Measurements from ENCODE around the gene NBEAL2.
A peak's percentile ranks its signal among the peaks of the same experiment; 100 is the strongest.

The NBEAL2 gene

GRCh38 chr3:47007482-47008233 lies 28.2 kb downstream of the NBEAL2 start:
- DNase-seq: no peak
- Histone ChIP-seq H3K27me3 (replicated peaks) (no peaks in the 10 kb centered on the region), H3K27ac (no peak overlapping the region), H3K4me3 (ENCODE audit: low read depth, low read length) (no peak overlapping the region), H3K36me3 (replicated peaks) (peaks cover 2% of the 10 kb centered on the region)
- no peak for TF ChIP-seq CTCF (IDR thresholded peaks at IDR 0.05; ENCODE audit: low read depth, low read length, missing control alignments)
- in situ Hi-C loops (cut with HindIII; ENCODE audit: low pct_ligation_motif_present, low sequenced_read_pairs): no loop called here

GRCh38 chr3:47008234-47008796 lies 28.8 kb downstream of the NBEAL2 start:
- no peaks in the 10 kb centered on the region for H3K27me3 ChIP-seq (replicated peaks)
- no peak overlapping the region for H3K4me3 ChIP-seq (ENCODE audit: low read depth, low read length)
- no peak for DNase-seq
- peaks cover 2% of the 10 kb centered on the region for H3K36me3 ChIP-seq (replicated peaks)
- in situ Hi-C loops (cut with HindIII; ENCODE audit: low pct_ligation_motif_present, low sequenced_read_pairs): no loop called here
- TF ChIP-seq CTCF (IDR thresholded peaks at IDR 0.05; ENCODE audit: low read depth, low read length, missing control alignments): no peak
- no peak overlapping the region for H3K27ac ChIP-seq

- H3K27me3 ChIP-seq (replicated peaks): no peaks in the 10 kb centered on the region
- no peak overlapping the region for H3K27ac ChIP-seq
- peaks cover 2% of the 10 kb centered on the region for H3K36me3 ChIP-seq (replicated peaks)
- in situ Hi-C loops (cut with HindIII; ENCODE audit: low pct_ligation_motif_present, low sequenced_read_pairs): no loop called here
- no peak for TF ChIP-seq CTCF (IDR thresholded peaks at IDR 0.05; ENCODE audit: low read depth, low read length, missing control alignments)
- no peak for DNase-seq
- peak overlapping the region; percentile 62 for H3K4me3 ChIP-seq (ENCODE audit: low read depth, low read length)
Observed at GRCh38 chr3:47008851-47009224, 29.4 kb downstream of the NBEAL2 start.

GRCh38 chr3:47009225-47010110 lies 30.0 kb downstream of the NBEAL2 start:
- no peaks in the 10 kb centered on the region for H3K36me3 ChIP-seq (replicated peaks)
- in situ Hi-C loops (cut with HindIII; ENCODE audit: low pct_ligation_motif_present, low sequenced_read_pairs): no loop called here
- peak; percentile 83 for DNase-seq
- H3K27me3 ChIP-seq (replicated peaks): no peaks in the 10 kb centered on the region
- peak overlapping the region; percentile 75 for H3K27ac ChIP-seq
- no peak for TF ChIP-seq CTCF (IDR thresholded peaks at IDR 0.05; ENCODE audit: low read depth, low read length, missing control alignments)
- H3K4me3 ChIP-seq (ENCODE audit: low read depth, low read length): peak overlapping the region; percentile 62

GRCh38 chr3:47010111-47010712 lies 30.7 kb downstream of the NBEAL2 start:
- in situ Hi-C loops (cut with HindIII; ENCODE audit: low pct_ligation_motif_present, low sequenced_read_pairs): no loop called here
- DNase-seq: no peak
- no peaks in the 10 kb centered on the region for H3K36me3 ChIP-seq (replicated peaks)
- peak overlapping the region; percentile 62 for H3K4me3 ChIP-seq (ENCODE audit: low read depth, low read length)
- H3K27ac ChIP-seq: peak overlapping the region; percentile 75
- no peaks in the 10 kb centered on the region for H3K27me3 ChIP-seq (replicated peaks)
- TF ChIP-seq CTCF (IDR thresholded peaks at IDR 0.05; ENCODE audit: low read depth, low read length, missing control alignments): no peak
